Transverse colon (tissue), 3 donors: Measurements from ENCODE around the gene CHTF8.

Experiments used
- CTCF ChIP-seq, 5 experiments: fragments of 200-600 bp in 3 of 5; fragments of 450-650 bp in 2 of 5; sonication (generic) in 3 of 5; IDR thresholded peaks; 1 replicate in 2 of 5; 2 replicates in 3 of 5; pipeline ENCODE4 v1.5.1; 2016 to 2017; ENCODE audit warnings: antibody characterized with exemption in 5 of 5, inconsistent platforms in 3 of 5, mild to moderate bottlenecking in 2 of 5, moderate library complexity in 1 of 5
- EP300 ChIP-seq: sonication (generic); formaldehyde crosslinking; IDR thresholded peaks from one replicate; pipeline ENCODE4 v1.6.1; 2017; ENCODE audit warnings: antibody characterized with exemption, low read depth
- POLR2A ChIP-seq: fragments of 450-650 bp; IDR thresholded peaks from one replicate; pipeline ENCODE4 v1.6.1; 2016; ENCODE audit warnings: antibody characterized with exemption, mild to moderate bottlenecking, moderate library complexity

GRCh38 chr16:69111876-69112230, 20.5 kb downstream of the CHTF8 start:
- TF ChIP-seq EP300 (no peak), POLR2A (no peak), CTCF (IDR thresholded peaks at IDR 0.05) (no peak)
